A673 (cell line): ENCODE data around the gene AP2B1. TPM values are rescaled to one million over a fixed set of nuclear protein-coding genes. Genes with fewer than 3 reads are reported as not detected.

Source experiments
- BruUV-seq: library from RNA; stranded (reverse); fragments of 400-500 nt; replicated peaks from 2 replicates; lab custom pipeline; 2021; lab: Mats Ljungman, UMichigan
- CTCF ChIA-PET: fragments of 300-600 bp; sonication (Branson Sonifier 250); formaldehyde crosslinking; loops from one replicate; lab custom pipeline; 2022; ENCODE audit warnings: antibody characterized with exemption; lab: Charles Lee
- POLR2A ChIA-PET: fragments of 300-600 bp; sonication (Branson Sonifier 250); formaldehyde crosslinking; loops from one replicate; lab custom pipeline; 2022; ENCODE audit warnings: antibody characterized with exemption; ENCODE audit not compliant: low non-redundant PET; lab: Charles Lee
- DNase-seq: peaks from one replicate; pipeline ENCODE4 v3.0.0-alpha.2; 2015; ENCODE audit warnings: low spot score
- H3K27ac ChIP-seq: fragments of 200-600 bp; sonication (generic); 2 replicates; pipeline ENCODE4 v1.5.1; 2016; ENCODE audit warnings: mixed run types, low read depth, mild to moderate bottlenecking, mixed read lengths, antibody characterized with exemption, low read length; ENCODE audit not compliant: poor library complexity, severe bottlenecking
- H3K27me3 ChIP-seq: fragments of 200-600 bp; sonication (generic); replicated peaks from 2 replicates; pipeline ENCODE4 v1.6.1; 2017; ENCODE audit warnings: mixed run types, low read depth, mild to moderate bottlenecking, mixed read lengths, antibody characterized with exemption, low read length; ENCODE audit not compliant: insufficient read depth, poor library complexity
- H3K36me3 ChIP-seq: fragments of 200-600 bp; sonication (generic); 2 replicates; pipeline ENCODE4 v1.6.1; 2016; ENCODE audit warnings: mixed run types, mild to moderate bottlenecking, mixed read lengths, antibody characterized with exemption, low read length; ENCODE audit not compliant: insufficient read depth, poor library complexity, severe bottlenecking
- H3K4me1 ChIP-seq: fragments of 200-600 bp; sonication (generic); 2 replicates; pipeline ENCODE4 v1.6.1; 2017; ENCODE audit warnings: mixed run types, mild to moderate bottlenecking, mixed read lengths, antibody characterized with exemption, low read length; ENCODE audit not compliant: insufficient read depth, poor library complexity, severe bottlenecking
- H3K4me3 ChIP-seq: fragments of 200-600 bp; sonication (generic); 2 replicates; pipeline ENCODE4 v1.5.1; 2016; ENCODE audit warnings: low read depth, mixed run types, mild to moderate bottlenecking, mixed read lengths, low read length; ENCODE audit not compliant: poor library complexity, severe bottlenecking
- H3K9me3 ChIP-seq: fragments of 200-600 bp; sonication (generic); 2 replicates; pipeline ENCODE4 v1.6.1; 2016; ENCODE audit warnings: mixed run types, low read depth, mild to moderate bottlenecking, mixed read lengths, antibody characterized with exemption, low read length; ENCODE audit not compliant: poor library complexity, severe bottlenecking
- EZH2 ChIP-seq: fragments of 200-600 bp; sonication (generic); IDR thresholded peaks from 2 replicates; pipeline ENCODE4 v1.6.1; 2017; ENCODE audit warnings: borderline replicate concordance, low read depth, mild to moderate bottlenecking, mixed read lengths, antibody characterized with exemption, low read length; ENCODE audit not compliant: poor library complexity, severe bottlenecking
- intact Hi-C: fragments of 100-400 bp; cut with micrococcal nuclease; formaldehyde crosslinking; loops from one replicate; pipeline ENCODE4 v1.10.0; 2022; ENCODE audit not compliant: unreplicated experiment
- total RNA-seq: library from RNA; stranded (reverse); gene quantifications from 2 replicates; pipeline ENCODE4 v1.2.3, GENCODE V29; 2021
- TF ChIP-seq, protein P1 (sequence below): fragments of 300-800, 200-600 bp; sonication (generic); conservative IDR thresholded peaks from 2 replicates; pipeline ENCODE4 v1.5.1; 2017; ENCODE audit warnings: low read depth, mild to moderate bottlenecking, antibody characterized with exemption, low read length, moderate library complexity, mixed read lengths

Gene AP2B1
- total RNA-seq, 1 experiment from 2014 or later: 124 TPM

DNA sequence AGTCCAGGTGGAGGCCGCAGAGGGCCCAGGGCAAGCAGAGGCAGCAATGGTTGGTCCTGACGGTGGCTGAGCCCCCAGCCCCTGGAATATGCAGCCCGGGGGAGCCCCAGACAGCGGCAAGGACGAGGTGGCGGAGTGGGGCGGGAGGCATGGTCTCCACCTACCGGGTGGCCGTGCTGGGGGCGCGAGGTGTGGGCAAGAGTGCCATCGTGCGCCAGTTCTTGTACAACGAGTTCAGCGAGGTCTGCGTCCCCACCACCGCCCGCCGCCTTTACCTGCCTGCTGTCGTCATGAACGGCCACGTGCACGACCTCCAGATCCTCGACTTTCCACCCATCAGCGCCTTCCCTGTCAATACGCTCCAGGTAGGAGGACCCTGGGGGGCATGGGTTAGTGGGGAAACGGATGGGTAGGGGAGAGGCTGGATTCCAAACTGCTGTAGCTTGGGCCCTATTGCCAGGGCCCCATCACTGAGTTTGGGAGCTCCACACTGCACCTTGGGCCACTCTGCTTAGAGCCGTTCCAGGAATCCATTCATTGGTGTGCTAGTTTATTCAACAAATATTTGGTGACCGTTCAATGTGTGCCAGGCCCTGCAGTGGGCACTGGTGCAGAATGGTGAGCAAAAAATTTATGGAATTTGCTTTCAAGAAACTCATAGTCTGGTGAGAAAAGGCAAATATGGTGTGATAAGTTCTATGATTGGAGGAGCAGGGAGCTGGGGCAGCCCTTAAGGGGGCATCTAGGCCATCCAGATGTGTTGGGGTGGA lies 148.1 kb downstream of the AP2B1 start:
- ChIA-PET POLR2A (no interaction called here), CTCF (no interaction called here)
- no peak for DNase-seq
- intact Hi-C loops: no loop called here
- no peak overlapping the region for H3K4me3 ChIP-seq
- H3K36me3 ChIP-seq: no peaks in the 10 kb centered on the region
- no peak for TF ChIP-seq EZH2
- TF ChIP-seq, protein P1, sequence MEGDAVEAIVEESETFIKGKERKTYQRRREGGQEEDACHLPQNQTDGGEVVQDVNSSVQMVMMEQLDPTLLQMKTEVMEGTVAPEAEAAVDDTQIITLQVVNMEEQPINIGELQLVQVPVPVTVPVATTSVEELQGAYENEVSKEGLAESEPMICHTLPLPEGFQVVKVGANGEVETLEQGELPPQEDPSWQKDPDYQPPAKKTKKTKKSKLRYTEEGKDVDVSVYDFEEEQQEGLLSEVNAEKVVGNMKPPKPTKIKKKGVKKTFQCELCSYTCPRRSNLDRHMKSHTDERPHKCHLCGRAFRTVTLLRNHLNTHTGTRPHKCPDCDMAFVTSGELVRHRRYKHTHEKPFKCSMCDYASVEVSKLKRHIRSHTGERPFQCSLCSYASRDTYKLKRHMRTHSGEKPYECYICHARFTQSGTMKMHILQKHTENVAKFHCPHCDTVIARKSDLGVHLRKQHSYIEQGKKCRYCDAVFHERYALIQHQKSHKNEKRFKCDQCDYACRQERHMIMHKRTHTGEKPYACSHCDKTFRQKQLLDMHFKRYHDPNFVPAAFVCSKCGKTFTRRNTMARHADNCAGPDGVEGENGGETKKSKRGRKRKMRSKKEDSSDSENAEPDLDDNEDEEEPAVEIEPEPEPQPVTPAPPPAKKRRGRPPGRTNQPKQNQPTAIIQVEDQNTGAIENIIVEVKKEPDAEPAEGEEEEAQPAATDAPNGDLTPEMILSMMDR: no peak
- H3K27me3 ChIP-seq: no peaks in the 10 kb centered on the region
- H3K9me3 ChIP-seq: no peaks in the 10 kb centered on the region
- H3K4me1 ChIP-seq: no peaks in the 10 kb centered on the region
- BruUV-seq: no TSS peak
- no peak overlapping the region for H3K27ac ChIP-seq

DNA sequence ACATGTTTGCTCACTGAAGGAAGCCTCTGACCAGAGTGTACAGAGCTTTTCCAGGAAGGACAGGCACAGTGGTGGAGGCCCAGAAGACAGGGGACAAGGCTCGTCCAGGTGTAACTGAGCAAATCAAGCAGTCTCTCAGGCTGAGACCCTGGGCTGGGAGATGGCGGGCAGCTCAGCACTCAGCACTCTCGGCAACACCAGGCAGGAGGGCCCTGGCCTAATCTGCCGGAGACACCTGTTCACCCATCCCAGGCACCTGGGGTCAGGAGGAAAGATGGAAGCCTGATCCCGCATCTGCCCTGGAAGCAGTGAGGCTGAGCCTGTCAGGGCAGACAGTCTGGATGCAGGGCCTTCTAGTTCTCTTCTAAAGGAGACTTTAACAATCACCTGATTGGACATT lies 149.1 kb downstream of the AP2B1 start:
- ChIA-PET CTCF (no interaction called here), POLR2A (no interaction called here)
- H3K27me3 ChIP-seq: no peaks in the 10 kb centered on the region
- DNase-seq: no peak
- BruUV-seq: no TSS peak
- H3K27ac ChIP-seq: no peak overlapping the region
- no peaks in the 10 kb centered on the region for H3K36me3 ChIP-seq
- intact Hi-C loops: no loop called here
- no peaks in the 10 kb centered on the region for H3K4me1 ChIP-seq
- TF ChIP-seq, protein P1: no peak
- no peak for TF ChIP-seq EZH2
- no peak overlapping the region for H3K4me3 ChIP-seq
- no peaks in the 10 kb centered on the region for H3K9me3 ChIP-seq

DNA sequence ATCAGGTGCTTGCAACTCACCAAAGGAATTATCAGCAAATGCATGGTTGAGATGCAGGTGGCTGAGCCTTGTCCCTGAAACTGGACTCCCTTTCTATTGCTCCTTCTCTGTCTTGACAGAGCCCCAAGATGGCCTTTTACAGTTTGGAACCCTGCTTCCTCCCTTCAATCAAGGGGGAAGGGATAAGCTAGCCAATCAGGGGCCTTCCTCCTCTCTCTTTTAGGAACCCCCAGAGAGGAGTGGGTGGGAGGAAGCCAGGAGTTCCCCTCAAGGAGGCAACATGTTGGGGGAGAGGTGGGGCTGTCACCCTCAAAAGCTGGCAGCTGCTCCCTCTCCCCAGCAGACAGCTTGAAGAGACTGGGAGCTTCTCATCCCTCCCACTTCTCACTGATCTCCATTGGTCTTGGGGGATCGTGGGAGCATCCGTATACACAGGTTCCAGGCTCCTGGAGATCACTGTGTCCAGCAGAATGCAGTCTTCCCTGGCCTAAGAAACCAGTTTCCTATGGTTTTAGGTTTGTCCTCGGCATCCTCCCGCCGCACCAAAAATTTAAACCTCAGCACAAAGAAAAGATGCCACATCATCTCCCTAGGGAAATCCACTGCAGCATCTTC lies 151.5 kb downstream of the AP2B1 start:
- Histone ChIP-seq H3K27me3 (no peaks in the 10 kb centered on the region), H3K36me3 (no peaks in the 10 kb centered on the region), H3K27ac (no peak overlapping the region), H3K9me3 (no peaks in the 10 kb centered on the region), H3K4me3 (no peak overlapping the region), H3K4me1 (no peaks in the 10 kb centered on the region)
- intact Hi-C loops: no loop called here
- TF ChIP-seq, protein P1: no peak
- no peak for TF ChIP-seq EZH2
- POLR2A ChIA-PET: no interaction called here
- no TSS peak for BruUV-seq
- CTCF ChIA-PET: no interaction called here
- DNase-seq: no peak
